NCI-H187 treated with DMSO at 0.1 percent for 48 hours (cell line): ENCODE data around the gene TAF4.
A peak's percentile ranks its signal among the peaks of the same experiment; 100 is the strongest.
"Not testable (repeated sequence)": the region's sequence is repeated elsewhere in the genome, so short reads cannot be mapped to it uniquely, and the experiment has no call there.

Experiments
- DNase-seq: peaks from one replicate; lab custom pipeline; 2025; lab: John Stamatoyannopoulos, UW

The TAF4 gene

GRCh38 chr20:61963149-61963548, 102.5 kb downstream of the TAF4 start:
- no peak for DNase-seq

GRCh38 chr20:61960836-61961235, 104.8 kb downstream of the TAF4 start:
- no peak for DNase-seq

GRCh38 chr20:61958773-61959700, 106.6 kb downstream of the TAF4 start:
- DNase-seq, result no peak

- DNase-seq, result no peak
These were observed 107.5 kb downstream of the TAF4 start for GRCh38 chr20:61957961-61958715.

- no peak for DNase-seq
These were observed 109.0 kb downstream of the TAF4 start for GRCh38 chr20:61956396-61957342.

DNA sequence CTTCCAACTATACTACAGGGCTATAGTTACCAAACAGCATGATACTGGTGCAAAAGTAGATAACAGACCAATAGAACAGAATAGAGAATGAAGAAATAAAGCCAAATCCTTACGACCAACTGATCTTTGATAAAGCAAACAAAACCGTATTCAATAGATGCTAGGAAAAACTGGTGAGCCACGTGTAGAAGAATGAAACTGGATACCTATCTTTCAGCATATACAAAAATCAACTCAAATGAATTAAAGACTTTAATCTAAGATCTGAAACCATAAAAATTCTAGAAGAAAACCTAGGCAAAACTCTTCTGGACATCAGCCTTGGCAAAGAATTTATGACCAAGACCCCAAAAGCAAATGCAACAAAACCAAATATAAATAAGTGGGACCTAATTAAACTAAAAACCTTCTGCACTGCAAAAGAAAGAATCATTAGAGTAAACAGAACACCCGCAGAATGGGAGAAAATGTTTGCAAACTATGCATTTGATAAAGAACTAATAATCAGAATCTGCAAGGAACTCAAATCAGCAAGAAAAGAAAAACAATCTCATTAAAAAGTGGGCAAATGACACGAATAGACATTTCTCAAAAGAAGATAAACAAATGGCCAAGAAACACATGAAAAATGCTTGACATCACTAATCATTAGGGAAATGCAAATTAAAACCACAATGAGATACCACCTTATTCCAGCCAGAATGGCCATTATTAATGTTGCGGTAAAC, 109.8 kb downstream of the TAF4 start:
- DNase-seq, result no peak

DNA sequence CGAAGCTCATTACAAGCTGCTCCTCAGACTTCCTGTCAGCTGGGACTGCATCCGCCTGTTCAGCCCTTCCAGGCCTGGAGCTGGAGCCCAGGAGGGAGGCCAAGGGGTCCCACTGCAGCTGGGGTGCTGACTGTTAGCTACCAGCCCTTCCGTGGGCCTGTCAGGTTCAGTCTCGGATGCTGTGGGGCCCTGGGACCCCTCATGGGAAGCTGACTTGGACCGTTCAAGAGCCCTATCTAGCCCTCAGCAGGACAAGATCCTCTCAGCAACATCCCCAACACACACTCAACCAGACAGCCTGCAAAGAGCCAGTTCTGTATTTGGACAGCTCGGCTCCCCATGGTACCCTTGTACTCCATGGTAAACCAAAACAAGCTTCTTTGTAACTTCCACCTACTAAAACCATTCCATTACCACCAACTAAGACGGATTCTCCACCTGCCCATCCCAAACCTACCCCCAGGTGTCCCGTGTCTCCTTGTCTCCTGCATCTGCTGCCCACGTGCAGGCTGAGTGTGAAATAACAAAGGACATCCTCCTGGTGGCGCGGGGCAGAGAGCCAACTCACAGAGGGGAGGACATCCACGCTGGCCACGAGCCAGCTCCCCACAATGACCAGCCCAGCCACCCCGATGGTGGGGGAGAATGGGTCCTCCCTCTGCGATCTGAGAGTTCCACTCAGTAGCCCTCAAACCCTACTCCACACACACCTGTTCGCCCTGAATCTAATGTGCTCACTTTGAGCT, 111.2 kb downstream of the TAF4 start:
- DNase-seq, result no peak

DNA sequence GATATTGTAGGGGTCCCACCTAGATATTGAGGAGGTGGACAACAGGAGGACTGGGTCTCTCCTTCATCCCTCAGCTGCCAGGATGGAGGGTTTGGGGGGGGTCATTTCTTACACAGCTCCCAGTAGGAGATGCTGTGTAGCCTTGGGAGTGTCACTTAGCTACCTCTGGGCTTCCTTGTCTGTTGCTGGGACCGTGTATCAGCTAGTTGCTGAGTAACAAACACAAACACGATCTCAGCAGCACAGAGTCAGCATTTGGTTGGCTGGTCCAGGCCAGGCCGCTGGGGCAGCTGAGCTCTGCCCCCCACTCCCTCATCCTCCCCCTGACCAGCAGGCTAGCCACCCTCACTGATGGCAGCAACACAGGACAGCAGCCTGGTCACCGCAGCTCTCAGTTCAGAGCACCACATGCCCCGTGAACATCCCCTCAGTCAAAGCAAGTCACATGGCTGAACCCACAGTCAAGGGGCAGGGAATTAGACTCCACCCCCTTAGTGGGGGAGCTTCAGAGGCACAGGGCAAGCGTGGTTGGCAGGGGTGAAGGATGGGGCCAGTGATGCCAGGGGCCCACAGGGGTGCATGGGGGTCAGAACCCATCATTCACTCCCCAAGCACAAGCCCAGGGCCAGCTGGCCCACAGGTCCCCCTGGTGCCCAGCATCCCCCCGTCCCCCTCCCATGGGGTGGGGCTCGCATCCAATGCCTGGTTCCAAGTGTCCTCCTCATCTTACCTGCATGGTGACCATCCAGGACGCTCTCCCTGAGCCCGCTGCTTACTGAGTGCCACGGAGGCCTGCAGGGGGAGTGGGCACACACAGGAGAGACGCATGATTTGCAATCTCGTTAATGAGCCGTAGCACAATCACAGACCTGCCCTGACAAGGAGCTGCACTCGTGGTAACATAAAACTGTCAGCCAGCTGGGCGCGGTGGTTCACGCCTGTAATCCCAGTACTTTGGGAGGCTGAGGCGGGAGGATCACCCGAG, 112.4 kb downstream of the TAF4 start:
- peak; percentile 11 for DNase-seq

DNA sequence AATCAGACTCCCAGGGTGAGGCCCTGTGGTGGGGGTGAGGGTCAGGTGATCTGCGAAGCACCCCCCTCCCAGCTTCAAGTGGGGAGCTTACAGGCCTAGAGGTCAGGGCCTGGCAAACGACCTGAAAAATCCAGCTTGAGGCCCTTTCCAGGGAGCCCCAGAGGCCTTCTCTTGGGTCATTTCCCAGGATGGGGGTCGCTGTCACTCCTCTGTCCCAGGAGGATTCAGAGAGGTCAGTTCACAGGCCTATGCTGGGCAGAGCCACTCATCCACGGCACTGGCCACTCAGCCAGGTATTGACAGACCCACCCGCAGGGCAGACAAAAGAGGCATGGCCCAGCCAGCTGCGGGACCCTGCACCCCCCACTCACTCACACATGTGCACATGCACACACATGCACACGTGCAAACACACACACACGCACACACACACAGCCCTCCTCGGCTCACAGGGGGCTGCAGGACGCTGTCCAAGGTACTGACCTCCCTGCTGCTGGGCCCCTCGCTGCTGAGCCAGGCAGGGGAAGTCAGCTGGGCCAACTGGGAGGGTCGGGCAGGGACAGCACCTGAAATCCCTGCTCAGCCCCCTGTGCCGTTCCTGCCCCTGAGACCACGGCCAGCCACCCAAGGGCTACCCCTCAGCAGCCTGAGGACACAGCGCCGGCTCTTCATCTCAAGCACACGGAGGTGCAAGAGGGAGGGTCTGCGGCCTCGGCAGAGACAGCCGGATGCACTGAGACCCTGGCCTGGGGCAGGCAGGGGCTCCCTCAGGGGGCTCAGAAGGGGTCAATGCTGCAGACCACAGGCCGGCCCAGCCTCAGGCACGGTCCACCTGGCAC, 113.8 kb downstream of the TAF4 start:
- no peak for DNase-seq

GRCh38 chr20:61950641-61951071, 115.0 kb downstream of the TAF4 start:
- DNase-seq, result no peak

DNA sequence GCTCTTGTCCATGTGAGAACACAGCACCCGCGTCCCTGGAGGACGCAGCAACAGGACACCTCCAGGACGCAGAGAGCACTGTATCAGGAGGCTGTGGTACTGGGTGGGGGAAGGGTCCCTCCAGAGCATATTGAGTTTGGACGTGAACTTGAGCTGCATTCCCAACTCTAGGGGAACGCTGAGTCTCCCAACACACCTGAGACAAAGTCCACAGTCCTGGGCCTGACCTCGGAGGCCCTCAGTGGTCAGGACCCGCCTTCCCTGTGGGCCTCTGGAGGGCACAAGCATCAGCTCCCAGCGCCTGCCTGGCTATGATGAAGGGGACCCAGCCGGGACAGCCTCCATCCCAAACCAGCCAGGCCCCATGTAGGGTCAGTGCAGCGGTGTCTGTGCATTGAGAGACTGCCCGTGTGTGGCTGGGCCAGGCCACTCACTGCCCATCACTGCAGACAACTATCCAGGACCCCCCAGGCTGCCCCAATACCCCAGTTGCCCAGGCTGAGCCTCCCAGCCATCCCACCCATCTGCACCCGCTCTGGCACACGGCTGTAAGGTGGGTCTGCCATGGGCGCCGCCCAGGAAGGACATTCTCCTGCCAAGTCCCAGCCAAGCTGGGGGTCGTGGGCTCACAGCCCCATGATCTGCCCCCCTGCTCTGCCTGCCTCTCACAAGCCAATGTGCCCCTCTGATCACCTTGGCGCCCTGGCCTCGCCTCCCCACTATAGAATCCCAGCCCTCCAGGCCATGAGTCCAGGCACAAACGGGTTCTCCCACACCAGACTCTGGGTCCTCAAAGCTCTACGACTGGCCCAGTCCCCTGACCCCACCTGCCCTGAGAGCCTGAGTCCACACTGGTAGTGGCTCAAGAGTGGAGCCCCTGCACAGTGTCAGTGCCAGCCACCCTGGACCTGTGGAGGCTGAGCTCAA, 115.7 kb downstream of the TAF4 start:
- DNase-seq, result no peak

GRCh38 chr20:61949363-61949713, 116.3 kb downstream of the TAF4 start:
- no peak for DNase-seq

DNA sequence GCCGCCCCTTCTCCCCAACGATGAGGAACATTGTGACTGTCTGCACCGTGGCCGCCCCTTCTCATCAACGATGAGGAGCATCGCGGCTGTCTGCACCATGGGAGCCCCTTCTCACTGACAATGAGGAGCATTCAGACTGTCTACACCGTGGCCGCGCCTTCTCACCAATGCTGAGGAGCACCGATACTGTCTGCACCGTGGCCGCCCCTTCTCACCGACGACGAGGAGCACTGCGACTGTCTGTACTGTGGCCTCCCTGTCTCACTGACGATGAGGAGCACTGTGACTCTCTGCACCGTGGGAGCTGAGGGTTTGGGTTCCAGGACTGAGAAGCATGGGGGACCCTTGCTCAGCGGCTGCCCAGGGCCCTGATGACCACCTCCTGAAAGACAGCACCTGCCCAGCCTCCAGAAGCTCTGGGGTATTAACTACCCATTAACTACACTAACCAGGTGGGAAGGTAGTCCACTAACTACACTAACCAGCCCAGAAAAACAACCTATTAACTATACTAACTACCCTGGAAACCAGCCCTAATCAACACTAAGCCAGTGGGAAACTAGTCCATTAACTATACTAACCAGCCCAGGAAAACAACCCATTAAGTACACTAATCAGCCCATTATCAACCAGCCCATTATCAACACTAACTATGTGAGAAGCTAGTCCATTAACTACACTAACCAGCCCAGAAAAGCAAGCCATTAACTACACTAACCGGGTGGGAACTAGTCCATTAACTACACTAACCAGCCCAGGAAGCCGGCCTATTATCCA, 116.9 kb downstream of the TAF4 start:
- no peak for DNase-seq

DNA sequence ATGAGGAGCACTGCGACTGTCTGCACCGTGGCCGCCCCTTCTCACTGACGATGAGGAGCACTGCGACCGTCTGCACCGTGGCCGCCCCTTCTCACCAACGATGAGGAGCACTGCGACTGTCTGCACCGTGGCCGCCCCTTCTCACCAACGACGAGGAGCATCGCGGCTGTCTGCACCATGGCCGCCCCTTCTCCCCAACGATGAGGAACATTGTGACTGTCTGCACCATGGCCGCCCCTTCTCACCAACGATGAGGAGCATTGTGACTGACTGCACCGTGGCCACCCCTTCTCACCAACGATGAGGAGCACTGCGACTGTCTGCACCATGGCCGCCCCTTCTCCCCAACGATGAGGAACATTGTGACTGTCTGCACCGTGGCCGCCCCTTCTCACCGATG, 117.6 kb downstream of the TAF4 start:
- DNase-seq, result not testable (repeated sequence)

GRCh38 chr20:61945495-61945894, 120.2 kb downstream of the TAF4 start:
- DNase-seq, result not testable (repeated sequence)

DNA sequence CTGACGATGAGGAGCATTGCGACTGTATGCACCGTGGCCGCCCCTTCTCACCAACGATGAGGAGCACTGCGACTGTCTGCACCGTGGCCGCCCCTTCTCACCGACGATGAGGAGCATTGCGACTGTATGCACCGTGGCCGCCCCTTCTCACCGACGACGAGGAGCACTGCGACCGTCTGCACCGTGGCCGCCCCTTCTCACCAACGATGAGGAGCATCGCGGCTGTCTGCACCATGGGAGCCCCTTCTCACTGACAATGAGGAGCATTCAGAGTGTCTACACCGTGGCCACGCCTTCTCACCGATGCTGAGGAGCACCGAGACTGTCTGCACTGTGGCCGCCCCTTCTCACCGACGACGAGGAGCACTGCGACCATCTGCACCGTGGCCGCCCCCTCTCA, 120.7 kb downstream of the TAF4 start:
- DNase-seq, result not testable (repeated sequence)

DNA sequence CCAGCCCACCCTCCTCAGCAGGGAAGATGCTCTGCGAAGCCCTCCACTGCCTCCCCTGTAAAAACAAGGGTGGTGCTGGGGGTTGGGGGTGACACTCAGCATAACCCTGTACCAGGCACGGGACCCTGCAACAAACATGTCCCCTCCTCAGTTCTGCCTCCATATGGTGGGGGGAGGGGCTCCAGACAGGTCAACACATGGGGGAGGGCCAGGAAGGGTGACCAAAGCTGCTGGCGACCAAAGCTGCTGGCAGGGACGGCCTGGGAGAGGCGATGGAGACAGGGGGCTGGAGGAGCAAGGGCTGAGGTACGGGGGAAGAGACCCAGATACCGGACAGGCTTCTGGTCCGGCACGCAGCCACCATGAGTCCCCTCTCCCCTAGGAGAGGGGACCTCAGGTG, 123.2 kb downstream of the TAF4 start:
- DNase-seq, result no peak
